ENCODE results near the gene RAMP1. TPM values are rescaled to one million over a fixed set of nuclear protein-coding genes. Genes with fewer than 3 reads are reported as not detected.

The RAMP1 gene
- total RNA-seq, 1 donor from 2014 or later = 4.4 TPM

GRCh38 chr2:237879991-237880560 lies 20.7 kb downstream of the RAMP1 start:
- no peak for TF ChIP-seq CTCF (IDR thresholded peaks at IDR 0.05; ENCODE audit: insufficient read depth, low read length, poor library complexity, severe bottlenecking)
- Histone ChIP-seq H3K4me3 (ENCODE audit: low read depth, low read length) (no peak overlapping the region), H3K27me3 (ENCODE audit: control insufficient read depth, insufficient read depth, low read length) (no peaks in the 10 kb centered on the region), H3K36me3 (ENCODE audit: control insufficient read depth, insufficient read depth, low read length) (no peaks in the 10 kb centered on the region)
- no peak for DNase-seq (ENCODE audit: low read depth)

GRCh38 chr2:237882510-237883481 lies 23.4 kb downstream of the RAMP1 start:
- Histone ChIP-seq H3K36me3 (ENCODE audit: control insufficient read depth, insufficient read depth, low read length) (no peaks in the 10 kb centered on the region), H3K27me3 (ENCODE audit: control insufficient read depth, insufficient read depth, low read length) (no peaks in the 10 kb centered on the region), H3K4me3 (ENCODE audit: low read depth, low read length) (no peak overlapping the region)
- DNase-seq (ENCODE audit: low read depth) = no peak
- TF ChIP-seq CTCF (IDR thresholded peaks at IDR 0.05; ENCODE audit: insufficient read depth, low read length, poor library complexity, severe bottlenecking) = no peak

GRCh38 chr2:237883951-237884446 lies 24.6 kb downstream of the RAMP1 start:
- no peaks in the 10 kb centered on the region for H3K36me3 ChIP-seq (ENCODE audit: control insufficient read depth, insufficient read depth, low read length)
- no peak overlapping the region for H3K4me3 ChIP-seq (ENCODE audit: low read depth, low read length)
- no peaks in the 10 kb centered on the region for H3K27me3 ChIP-seq (ENCODE audit: control insufficient read depth, insufficient read depth, low read length)
- no peak for TF ChIP-seq CTCF (IDR thresholded peaks at IDR 0.05; ENCODE audit: insufficient read depth, low read length, poor library complexity, severe bottlenecking)
- DNase-seq (ENCODE audit: low read depth) = no peak

GRCh38 chr2:237884681-237885080 lies 25.3 kb downstream of the RAMP1 start:
- DNase-seq (ENCODE audit: low read depth) = no peak
- H3K36me3 ChIP-seq (ENCODE audit: control insufficient read depth, insufficient read depth, low read length) = no peaks in the 10 kb centered on the region
- TF ChIP-seq CTCF (IDR thresholded peaks at IDR 0.05; ENCODE audit: insufficient read depth, low read length, poor library complexity, severe bottlenecking) = no peak
- no peak overlapping the region for H3K4me3 ChIP-seq (ENCODE audit: low read depth, low read length)
- H3K27me3 ChIP-seq (ENCODE audit: control insufficient read depth, insufficient read depth, low read length) = no peaks in the 10 kb centered on the region

- no peaks in the 10 kb centered on the region for H3K27me3 ChIP-seq (ENCODE audit: control insufficient read depth, insufficient read depth, low read length)
- DNase-seq (ENCODE audit: low read depth) = no peak
- H3K4me3 ChIP-seq (ENCODE audit: low read depth, low read length) = no peak overlapping the region
- no peak for TF ChIP-seq CTCF (IDR thresholded peaks at IDR 0.05; ENCODE audit: insufficient read depth, low read length, poor library complexity, severe bottlenecking)
- no peaks in the 10 kb centered on the region for H3K36me3 ChIP-seq (ENCODE audit: control insufficient read depth, insufficient read depth, low read length)
Measured at GRCh38 chr2:237885111-237885930, 25.9 kb downstream of the RAMP1 start.

Data from kidney epithelial cell (primary cell).